Endothelial cell of hepatic sinusoid (primary cell): Measurements from ENCODE around the gene KRT33B.
"Not testable (repeated sequence)": the region's sequence is repeated elsewhere in the genome, so short reads cannot be mapped to it uniquely, and the experiment has no call there.

ENCODE experiments used
- in situ Hi-C: cut with HindIII; loops from 2 replicates; pipeline ENCODE4 v1.10.0; 2017; ENCODE audit warnings: low sequenced_read_pairs

The KRT33B gene

GRCh38 chr17:41369713-41370112 is at the start of gene KRT33B:
TSS of gene KRT33B (minus strand) at chr17:41369813. CDS start at chr17:41369750, 63 bp downstream.
- in situ Hi-C loops: loop anchor here (5.0 kb wide), 1 partner anchor 38 kb away; no protein-coding TSS in a partner anchor

- in situ Hi-C loops: no loop called here
Observed at GRCh38 chr17:41418116-41418860, 48.7 kb upstream of the KRT33B start.

GRCh38 chr17:41417576-41418015 is 48.0 kb upstream of the KRT33B start:
- in situ Hi-C loops: no loop called here

- in situ Hi-C loops: no loop called here
Observed at GRCh38 chr17:41417127-41417526, 47.5 kb upstream of the KRT33B start.

GRCh38 chr17:41416479-41416878 is 46.9 kb upstream of the KRT33B start:
- in situ Hi-C loops: no loop called here

- in situ Hi-C loops: no loop called here
Observed at GRCh38 chr17:41415833-41416335, 46.3 kb upstream of the KRT33B start.

GRCh38 chr17:41415411-41415810 is 45.8 kb upstream of the KRT33B start:
- in situ Hi-C loops: no loop called here

GRCh38 chr17:41413982-41414381 is 44.4 kb upstream of the KRT33B start:
- in situ Hi-C loops: no loop called here

- in situ Hi-C loops: no loop called here
Observed at GRCh38 chr17:41413353-41413957, 43.8 kb upstream of the KRT33B start.

GRCh38 chr17:41411072-41411840 is 41.6 kb upstream of the KRT33B start:
- in situ Hi-C loops: no loop called here

GRCh38 chr17:41407226-41407625 is 37.6 kb upstream of the KRT33B start:
- in situ Hi-C loops: loop anchor here (5.0 to 10.0 kb wide), 2 partner anchors 35 to 128 kb away; no protein-coding TSS in a partner anchor

GRCh38 chr17:41406205-41406604 is 36.6 kb upstream of the KRT33B start:
- in situ Hi-C loops: loop anchor here (5.0 to 10.0 kb wide), 2 partner anchors 34 to 129 kb away; no protein-coding TSS in a partner anchor

- in situ Hi-C loops: loop anchor here (5.0 to 10.0 kb wide), 2 partner anchors 38 to 131 kb away; partner anchors contain the start of gene KRT38
Observed at GRCh38 chr17:41404024-41404671, 34.5 kb upstream of the KRT33B start.

GRCh38 chr17:41403404-41404023 is 33.9 kb upstream of the KRT33B start:
- in situ Hi-C loops: loop anchor here (5.0 to 10.0 kb wide), 2 partner anchors 39 to 131 kb away; partner anchors contain the start of gene KRT38

GRCh38 chr17:41402161-41402560 is 32.5 kb upstream of the KRT33B start:
- in situ Hi-C loops: loop anchor here (5.0 to 10.0 kb wide), 2 partner anchors 40 to 133 kb away; partner anchors contain the start of gene KRT38

- in situ Hi-C loops: no loop called here
Observed at GRCh38 chr17:41396996-41397660, 27.5 kb upstream of the KRT33B start, which contains the start of gene KRT31. TSS of gene KRT31 (minus strand) at chr17:41397608. CDS start at chr17:41397539, 69 bp downstream.

- in situ Hi-C loops: no loop called here
Observed at GRCh38 chr17:41396340-41396739, 26.7 kb upstream of the KRT33B start.

- in situ Hi-C loops: no loop called here
Observed at GRCh38 chr17:41395611-41396010, 26.0 kb upstream of the KRT33B start.

GRCh38 chr17:41395044-41395443 is 25.4 kb upstream of the KRT33B start:
- in situ Hi-C loops: not testable (repeated sequence)
